Fibroblast of lung (primary cell): ENCODE measurements around the gene SHFL. TPM values are rescaled to one million over a fixed set of nuclear protein-coding genes. Genes with fewer than 3 reads are reported as not detected.

Experiments
- DNase-seq, 2 donors: peaks; one replicate each; pipeline versions ENCODE4 v3.0.0 to v3.0.0-alpha.2; 2010; ENCODE audit warnings: low read depth in 2 of 2
- H2AFZ ChIP-seq: 2 replicates; pipeline ENCODE4 v1.5.1; 2012; ENCODE audit warnings: low read length, control low read depth, inconsistent platforms
- H3K27ac ChIP-seq: 2 replicates; pipeline ENCODE4 v1.5.1; 2011; ENCODE audit warnings: low read length, control low read depth; ENCODE audit not compliant: insufficient read depth
- H3K27me3 ChIP-seq: 2 replicates; pipeline ENCODE4 v1.5.1; 2011; ENCODE audit warnings: mild to moderate bottlenecking, low read length; ENCODE audit not compliant: control insufficient read depth, insufficient read depth
- H3K36me3 ChIP-seq: 2 replicates; pipeline ENCODE4 v1.5.1; 2011; ENCODE audit warnings: low read length; ENCODE audit not compliant: control insufficient read depth, insufficient read depth
- H3K4me1 ChIP-seq: 2 replicates; pipeline ENCODE4 v1.5.1; 2011; ENCODE audit warnings: low read length; ENCODE audit not compliant: control insufficient read depth, insufficient read depth; ENCODE audit errors: extremely low read depth
- H3K4me2 ChIP-seq: 2 replicates; pipeline ENCODE4 v1.5.1; 2011; ENCODE audit warnings: low read length, control low read depth; ENCODE audit not compliant: insufficient read depth; ENCODE audit errors: extremely low read depth
- H3K4me3 ChIP-seq, 4 experiments: fragments of 200-600 bp in 1 of 4; sonication (generic) in 1 of 4; replicated peaks in 1 of 4; 2 replicates each; pipeline ENCODE4 v1.5.1; 2011 to 2016; ENCODE audit warnings: low read length in 4 of 4, low read depth in 3 of 4, mild to moderate bottlenecking in 3 of 4, control low read depth in 2 of 4, inconsistent platforms in 1 of 4, mixed read lengths in 1 of 4; ENCODE audit not compliant: insufficient read depth in 1 of 4; ENCODE audit errors: control extremely low read depth in 1 of 4
- H3K79me2 ChIP-seq: 2 replicates; pipeline ENCODE4 v1.5.1; 2012; ENCODE audit warnings: mild to moderate bottlenecking, low read length, inconsistent platforms; ENCODE audit not compliant: control insufficient read depth, insufficient read depth
- H3K9ac ChIP-seq: 2 replicates; pipeline ENCODE4 v1.5.1; 2011; ENCODE audit warnings: mild to moderate bottlenecking, low read length, control low read depth; ENCODE audit not compliant: insufficient read depth
- H3K9me3 ChIP-seq: 2 replicates; pipeline ENCODE4 v1.5.1; 2012; ENCODE audit warnings: low read depth, low read length; ENCODE audit not compliant: control insufficient read depth, insufficient read depth
- H4K20me1 ChIP-seq: 2 replicates; pipeline ENCODE4 v1.5.1; 2011; ENCODE audit warnings: low read length; ENCODE audit not compliant: control insufficient read depth, insufficient read depth; ENCODE audit errors: extremely low read depth
- CTCF ChIP-seq, 2 donors: IDR thresholded peaks in 1 of 2; conservative IDR thresholded peaks in 1 of 2; 1 replicate in 1 of 2; 2 replicates in 1 of 2; pipeline ENCODE4 v1.5.1; 2011 to 2012; ENCODE audit warnings: low read length in 2 of 2, control low read depth in 1 of 2, inconsistent platforms in 1 of 2, low read depth in 1 of 2, mild to moderate bottlenecking in 1 of 2
- EZH2 ChIP-seq: IDR thresholded peaks from 2 replicates; pipeline ENCODE4 v1.5.1; 2012; ENCODE audit warnings: low read length, control low read depth, mild to moderate bottlenecking; ENCODE audit errors: missing control alignments
- polyA plus RNA-seq, 2 donors: library from polyadenylated mRNA; depleted of rRNA in 1 of 2; stranded (reverse) in 1 of 2; unstranded in 1 of 2; fragments of >200 nt; gene quantifications; 2 replicates each; pipeline ENCODE4 v1.2.1, GENCODE V29; 2011 to 2012; ENCODE audit warnings: missing spikeins in 1 of 2
- total RNA-seq: library from RNA; depleted of rRNA; stranded (reverse); fragments of >200 nt; gene quantifications from 2 replicates; pipeline ENCODE4 v1.2.1, GENCODE V29; 2014

Gene SHFL
- total and polyA plus RNA-seq, 2 donors (not counting 1 experiment from before 2014, with no cell fraction given), result 29.0 to 29.4 TPM

- Histone ChIP-seq H3K79me2 (no peaks in the 10 kb centered on the region), H3K27me3 (no peaks in the 10 kb centered on the region), H2AFZ (no peak overlapping the region), H3K36me3 (no peaks in the 10 kb centered on the region), H3K4me2 (no peak overlapping the region), H3K9me3 (no peaks in the 10 kb centered on the region), H3K4me3 (no peak overlapping the region), H3K9ac (no peak overlapping the region), H4K20me1 (no peaks in the 10 kb centered on the region), H3K4me1 (no peaks in the 10 kb centered on the region), H3K27ac (no peak overlapping the region)
- no peak for DNase-seq
- no peak for TF ChIP-seq EZH2
- no peak for TF ChIP-seq CTCF (conservative IDR thresholded peaks at IDR 0.05 in 1 of 2, IDR thresholded peaks at IDR 0.05 in 1 of 2; ENCODE audit: low read depth in 1 of 2, low read length in 2 of 2)
Measured at GRCh38 chr19:10070730-10071446, 15.2 kb upstream of the SHFL start.

- H3K9me3 ChIP-seq, result no peaks in the 10 kb centered on the region
- no peak overlapping the region for H3K9ac ChIP-seq
- DNase-seq, result peak in 1 of 2 donors; percentile 41
- peak; percentile 20 to 41 for TF ChIP-seq CTCF (conservative IDR thresholded peaks at IDR 0.05 in 1 of 2, IDR thresholded peaks at IDR 0.05 in 1 of 2; ENCODE audit: low read depth in 1 of 2, low read length in 2 of 2)
- no peak for TF ChIP-seq EZH2
- no peaks in the 10 kb centered on the region for H4K20me1 ChIP-seq
- no peak overlapping the region for H2AFZ ChIP-seq
- no peak overlapping the region for H3K27ac ChIP-seq
- H3K4me2 ChIP-seq, result no peak overlapping the region
- H3K4me3 ChIP-seq, result no peak overlapping the region
- no peaks in the 10 kb centered on the region for H3K4me1 ChIP-seq
- H3K27me3 ChIP-seq, result no peaks in the 10 kb centered on the region
- H3K36me3 ChIP-seq, result no peaks in the 10 kb centered on the region
- no peaks in the 10 kb centered on the region for H3K79me2 ChIP-seq
Measured at GRCh38 chr19:10074153-10074552, 12.0 kb upstream of the SHFL start.

- DNase-seq, result no peak
- Histone ChIP-seq H4K20me1 (no peaks in the 10 kb centered on the region), H3K9ac (no peak overlapping the region), H3K9me3 (no peaks in the 10 kb centered on the region), H3K79me2 (no peaks in the 10 kb centered on the region), H3K4me3 (no peak overlapping the region), H3K4me1 (no peaks in the 10 kb centered on the region), H3K27me3 (no peaks in the 10 kb centered on the region), H3K4me2 (no peak overlapping the region), H2AFZ (no peak overlapping the region), H3K36me3 (no peaks in the 10 kb centered on the region), H3K27ac (no peak overlapping the region)
- no peak for TF ChIP-seq CTCF (conservative IDR thresholded peaks at IDR 0.05 in 1 of 2, IDR thresholded peaks at IDR 0.05 in 1 of 2; ENCODE audit: low read depth in 1 of 2, low read length in 2 of 2)
- no peak for TF ChIP-seq EZH2
Measured at GRCh38 chr19:10076535-10076934, 9.6 kb upstream of the SHFL start.
